MM.1S (cell line): ENCODE results near the gene KRTAP5-5.

ENCODE experiments used
- CTCF ChIP-seq: fragments of 300-600 bp; sonication (generic); IDR thresholded peaks from 2 replicates; pipeline ENCODE4 v1.5.1; 2016; ENCODE audit warnings: antibody characterized with exemption, low read length, mixed read lengths
- EZH2 ChIP-seq: fragments of 300-600 bp; sonication (generic); optimal IDR thresholded peaks from 2 replicates; pipeline ENCODE3; 2017; ENCODE audit warnings: low read depth, mild to moderate bottlenecking, antibody characterized with exemption, low read length, mixed read lengths

GRCh38 chr11:1679881-1680280 lies 50.3 kb downstream of the KRTAP5-5 start:
- TF ChIP-seq CTCF = no peak
- no peak for TF ChIP-seq EZH2
